Upper lobe of left lung (tissue), 6 donors: ENCODE measurements around the gene NPAS4. TPM values are rescaled to one million over a fixed set of nuclear protein-coding genes. Genes with fewer than 3 reads are reported as not detected.

Experiments
- ATAC-seq, 2 donors: fragments of 200-7000 bp; cut with Tn5 transposase; one replicate each; pipeline ENCODE4 v1.9.1; 2022; ENCODE audit warnings: mild to moderate bottlenecking in 2 of 2, moderate library complexity in 2 of 2; ENCODE audit not compliant: low FRiP score in 2 of 2
- DNase-seq, 2 donors: peaks; one replicate each; pipeline ENCODE4 v3.0.0-alpha.2; 2019 to 2020
- H3K27ac ChIP-seq, 4 donors: fragments of 200-600 bp; sonication (generic); one replicate each; pipeline ENCODE4 v1.5.1; 2016 to 2019
- H3K27me3 ChIP-seq, 4 donors: fragments of 200-600 bp; sonication (generic); one replicate each; pipeline ENCODE4 v1.5.1; 2017 to 2019
- H3K36me3 ChIP-seq, 4 donors: fragments of 200-600 bp; sonication (generic); one replicate each; pipeline ENCODE4 v1.5.1; 2016 to 2019
- H3K4me1 ChIP-seq, 4 donors: fragments of 200-600 bp; sonication (generic); one replicate each; pipeline ENCODE4 v1.5.1; 2018 to 2019
- H3K4me3 ChIP-seq, 4 donors: fragments of 200-600 bp; sonication (generic); one replicate each; pipeline ENCODE4 v1.5.1; 2017 to 2019; ENCODE audit warnings: mild to moderate bottlenecking in 2 of 4, moderate library complexity in 1 of 4
- H3K9me3 ChIP-seq, 4 donors: fragments of 200-600 bp; sonication (generic); one replicate each; pipeline ENCODE4 v1.5.1; 2018 to 2019
- CTCF ChIP-seq, 6 experiments: fragments of 450-650 bp in 4 of 6; fragments of 200-600 bp in 2 of 6; sonication (generic) in 2 of 6; IDR thresholded peaks; one replicate each; pipeline ENCODE4 v1.5.1; 2016 to 2019; ENCODE audit warnings: antibody characterized with exemption in 6 of 6
- EP300 ChIP-seq, 4 donors: sonication (generic); formaldehyde crosslinking; IDR thresholded peaks; one replicate each; pipeline ENCODE4 v1.5.1; 2017; ENCODE audit warnings: antibody characterized with exemption in 4 of 4, control low read depth in 2 of 4
- POLR2A ChIP-seq, 4 donors: fragments of 450-650 bp; IDR thresholded peaks; one replicate each; pipeline ENCODE4 v1.5.1; 2016 to 2017; ENCODE audit warnings: antibody characterized with exemption in 4 of 4, mild to moderate bottlenecking in 2 of 4
- POLR2AphosphoS5 ChIP-seq, 2 donors: sonication (generic); formaldehyde crosslinking; IDR thresholded peaks; one replicate each; pipeline ENCODE4 v1.5.1; 2017; ENCODE audit warnings: antibody characterized with exemption in 2 of 2
- WGBS, 2 donors: methylation state at CpG; one replicate each; pipeline ENCODE4 v1.1.5; 2017 to 2018; 5-methylcytosine and 5-hydroxymethylcytosine counted together
- total RNA-seq, 6 donors: library from RNA; depleted of rRNA in 4 of 6; stranded (reverse); fragments of >200 nt in 4 of 6; gene quantifications; one replicate each; pipeline versions ENCODE4 v1.1.0 to v1.2.1, GENCODE V29; 2016 to 2021
- donor health status: DM: no; HTN: no; CAD: no; lungs with moderate emphysema.
- donor health status: DM: no; HTN: yes; CAD: no; lungs with severe emphysema.

Gene NPAS4
- total RNA-seq, 6 donors from 2014 or later, result not detected

GRCh38 chr11:66415423-66415822 lies 5.4 kb upstream of the NPAS4 start:
- DNase-seq (no peak), ATAC-seq (no peak)
- Histone ChIP-seq H3K9me3 (no peaks in the 10 kb centered on the region), H3K36me3 (no peaks in the 10 kb centered on the region), H3K27ac (no peak overlapping the region), H3K4me1 (peaks cover 0 to 7% (median 2%) of the 10 kb centered on the region in 4 donors), H3K4me3 (no peak overlapping the region), H3K27me3 (peaks cover 0 to 7% (median 2%) of the 10 kb centered on the region in 4 donors)
- TF ChIP-seq EP300 (IDR thresholded peaks at IDR 0.05), result no peak
- no peak for TF ChIP-seq CTCF (IDR thresholded peaks at IDR 0.05)
- no peak for TF ChIP-seq POLR2AphosphoS5 (IDR thresholded peaks at IDR 0.05)
- TF ChIP-seq POLR2A (IDR thresholded peaks at IDR 0.05), result no peak
- 43 to 50% methylated on average over 2 of the region's 2 CpGs for WGBS, 2 donors

GRCh38 chr11:66417000-66417399 lies 3.8 kb upstream of the NPAS4 start:
- TF ChIP-seq CTCF (IDR thresholded peaks at IDR 0.05), result no peak
- no peak for TF ChIP-seq POLR2A (IDR thresholded peaks at IDR 0.05)
- TF ChIP-seq POLR2AphosphoS5 (IDR thresholded peaks at IDR 0.05), result no peak
- no peak for TF ChIP-seq EP300 (IDR thresholded peaks at IDR 0.05)
- Histone ChIP-seq H3K4me3 (no peak overlapping the region), H3K27ac (no peak overlapping the region), H3K36me3 (no peaks in the 10 kb centered on the region), H3K27me3 (peaks cover 0 to 10% (median 2%) of the 10 kb centered on the region in 4 donors), H3K9me3 (no peaks in the 10 kb centered on the region), H3K4me1 (peaks cover 0 to 14% (median 5%) of the 10 kb centered on the region in 4 donors)
- no peak for ATAC-seq
- WGBS, 2 donors, result 69 to 71% methylated on average over 11 of the region's 11 CpGs
- no peak for DNase-seq

- ATAC-seq (peak in 1 of 2 donors; percentile 14), DNase-seq (peak in 1 of 2 donors; percentile 47)
- 10% methylated on average over 10 to 16 of the region's 16 CpGs for WGBS, 2 donors
- Histone ChIP-seq H3K27me3 (peaks cover 0 to 10% (median 2%) of the 10 kb centered on the region in 4 donors), H3K4me1 (peaks cover 0 to 14% (median 5%) of the 10 kb centered on the region in 4 donors), H3K4me3 (no peak overlapping the region), H3K36me3 (no peaks in the 10 kb centered on the region), H3K27ac (no peak overlapping the region), H3K9me3 (no peaks in the 10 kb centered on the region)
- TF ChIP-seq CTCF (IDR thresholded peaks at IDR 0.05), result peak in 1 of 6 experiments; percentile 22
- no peak for TF ChIP-seq POLR2AphosphoS5 (IDR thresholded peaks at IDR 0.05)
Observed at GRCh38 chr11:66418168-66418985, 2.5 kb upstream of the NPAS4 start.

- H3K4me1 ChIP-seq, result peaks cover 0 to 14% (median 5%) of the 10 kb centered on the region in 4 donors
- H3K4me3 ChIP-seq, result no peak overlapping the region
- no peak overlapping the region for H3K27ac ChIP-seq
- no peaks in the 10 kb centered on the region for H3K9me3 ChIP-seq
- DNase-seq (no peak), ATAC-seq (no peak)
- 47 to 48% methylated on average over 3 of the region's 3 CpGs for WGBS, 2 donors
- H3K27me3 ChIP-seq, result peaks cover 0 to 10% (median 2%) of the 10 kb centered on the region in 4 donors
- no peaks in the 10 kb centered on the region for H3K36me3 ChIP-seq
- TF ChIP-seq POLR2A (IDR thresholded peaks at IDR 0.05) (no peak), EP300 (IDR thresholded peaks at IDR 0.05) (no peak), POLR2AphosphoS5 (IDR thresholded peaks at IDR 0.05) (no peak), CTCF (IDR thresholded peaks at IDR 0.05) (no peak)
Observed at GRCh38 chr11:66418986-66419308, 1.9 kb upstream of the NPAS4 start.

GRCh38 chr11:66419825-66420224 lies 1.0 kb upstream of the NPAS4 start:
- no peak for TF ChIP-seq EP300 (IDR thresholded peaks at IDR 0.05)
- TF ChIP-seq POLR2AphosphoS5 (IDR thresholded peaks at IDR 0.05), result no peak
- no peak for TF ChIP-seq CTCF (IDR thresholded peaks at IDR 0.05)
- TF ChIP-seq POLR2A (IDR thresholded peaks at IDR 0.05), result no peak
- Histone ChIP-seq H3K4me3 (no peak overlapping the region), H3K4me1 (peaks cover 0 to 14% (median 5%) of the 10 kb centered on the region in 4 donors), H3K9me3 (no peaks in the 10 kb centered on the region), H3K36me3 (no peaks in the 10 kb centered on the region), H3K27me3 (peaks cover 0 to 10% (median 2%) of the 10 kb centered on the region in 4 donors), H3K27ac (no peak overlapping the region)
- 7 to 17% methylated on average over 3 to 10 of the region's 30 CpGs for WGBS, 2 donors
- peak in 1 of 2 donors; percentile 73 for DNase-seq
- ATAC-seq, result no peak
